PC-9 (cell line): Measurements from ENCODE around the gene FBF1. TPM values are rescaled to one million over a fixed set of nuclear protein-coding genes. Genes with fewer than 3 reads are reported as not detected.
"Not testable (repeated sequence)": the region's sequence is repeated elsewhere in the genome, so short reads cannot be mapped to it uniquely, and the experiment has no call there.

Experiments used
- BruUV-seq: library from RNA; stranded (reverse); fragments of 400-500 nt; replicated peaks from 2 replicates; lab custom pipeline; 2021; lab: Mats Ljungman, UMichigan
- CTCF ChIA-PET: fragments of 300-600 bp; sonication (Branson Sonifier 250); formaldehyde crosslinking; loops from one replicate; lab custom pipeline; 2022; ENCODE audit warnings: antibody characterized with exemption; lab: Charles Lee
- POLR2A ChIA-PET: fragments of 300-600 bp; sonication (Branson Sonifier 250); formaldehyde crosslinking; loops from one replicate; lab custom pipeline; 2022; ENCODE audit warnings: antibody characterized with exemption; ENCODE audit not compliant: unreplicated experiment; lab: Charles Lee
- DNase-seq, 2 experiments: peaks; one replicate each; pipeline versions ENCODE4 v3.0.0 to v3.0.0-alpha.2; 2015 to 2022; ENCODE audit warnings: mixed read lengths in 1 of 2
- H2AFZ ChIP-seq: fragments of 200-600 bp; sonication (generic); 2 replicates; pipeline ENCODE4 v1.8.1; 2017; ENCODE audit warnings: antibody characterized with exemption
- H3F3A ChIP-seq: fragments of 200-600 bp; sonication (generic); 2 replicates; pipeline ENCODE4 v1.8.1; 2017; ENCODE audit warnings: antibody characterized with exemption, mild to moderate bottlenecking, low read depth; ENCODE audit not compliant: insufficient read depth
- H3K27ac ChIP-seq: fragments of 200-600 bp; sonication (generic); 2 replicates; pipeline ENCODE4 v1.6.1; 2016; ENCODE audit warnings: mixed run types
- H3K27me3 ChIP-seq: fragments of 200-600 bp; sonication (generic); 2 replicates; pipeline ENCODE4 v1.6.1; 2016; ENCODE audit warnings: low read depth, mixed run types; ENCODE audit not compliant: insufficient read depth
- H3K36me3 ChIP-seq: fragments of 200-600 bp; sonication (generic); 2 replicates; pipeline ENCODE4 v1.6.1; 2016; ENCODE audit warnings: low read depth, mixed run types
- H3K4me1 ChIP-seq: fragments of 200-600 bp; sonication (generic); replicated peaks from 2 replicates; pipeline ENCODE4 v1.6.1; 2016; ENCODE audit warnings: mixed run types; ENCODE audit not compliant: insufficient read depth
- H3K4me2 ChIP-seq: fragments of 200-600 bp; sonication (generic); 2 replicates; pipeline ENCODE4 v1.6.1; 2017; ENCODE audit warnings: mixed run types
- H3K4me3 ChIP-seq: fragments of 200-600 bp; sonication (generic); 2 replicates; pipeline ENCODE4 v1.6.1; 2016; ENCODE audit warnings: mixed run types
- H3K79me2 ChIP-seq: fragments of 200-600 bp; sonication (generic); 2 replicates; pipeline ENCODE4 v1.6.1; 2017; ENCODE audit warnings: low read depth, mixed run types
- H3K9me2 ChIP-seq: fragments of 200-600 bp; sonication (generic); 2 replicates; pipeline ENCODE4 v1.8.1; 2017; ENCODE audit warnings: mild to moderate bottlenecking; ENCODE audit not compliant: insufficient read depth
- H3K9me3 ChIP-seq: fragments of 200-600 bp; sonication (generic); 2 replicates; pipeline ENCODE4 v1.8.1; 2016; ENCODE audit warnings: low read depth; ENCODE audit not compliant: insufficient read depth
- H4K20me1 ChIP-seq: fragments of 200-600 bp; sonication (generic); 2 replicates; pipeline ENCODE4 v1.8.1; 2017; ENCODE audit not compliant: insufficient read depth
- EZH2 ChIP-seq: fragments of 200-600 bp; sonication (generic); IDR thresholded peaks from 2 replicates; pipeline ENCODE4 v1.8.0; 2017; ENCODE audit warnings: antibody characterized with exemption, low read depth
- intact Hi-C: fragments of 100-400 bp; cut with micrococcal nuclease; formaldehyde crosslinking; loops from one replicate; pipeline ENCODE4 v1.10.0; 2022; ENCODE audit not compliant: unreplicated experiment
- total RNA-seq: library from RNA; stranded (reverse); gene quantifications from 2 replicates; pipeline ENCODE4 v1.2.3, GENCODE V29; 2021
- TF ChIP-seq, protein P1 (sequence below): fragments of 200-600 bp; sonication (generic); conservative IDR thresholded peaks from 2 replicates; pipeline ENCODE4 v1.6.1; 2017; ENCODE audit warnings: mixed run types, antibody characterized with exemption, mild to moderate bottlenecking, moderate library complexity

Gene FBF1
- total RNA-seq, 1 experiment from 2014 or later: 22.5 TPM

DNA sequence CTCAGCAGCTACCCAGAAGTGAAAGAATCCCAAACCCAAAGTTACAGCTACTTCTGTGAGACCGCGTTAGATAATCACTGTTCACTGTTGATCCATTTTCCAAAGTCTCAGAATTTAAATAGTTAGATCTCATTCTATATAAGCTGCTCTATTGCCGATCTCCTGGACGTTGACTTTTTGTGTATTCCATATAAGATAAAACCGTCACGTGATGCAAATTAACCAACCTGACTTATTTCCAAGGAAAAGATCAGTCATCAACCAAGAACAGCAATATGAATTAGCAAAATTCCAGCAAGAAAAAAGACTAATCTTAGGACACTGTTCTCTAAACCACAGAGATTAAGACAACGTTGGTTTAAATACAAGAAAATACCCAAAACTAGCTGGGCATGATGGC is 29.8 kb upstream of the FBF1 start:
- H3K4me2 ChIP-seq: peak overlapping the region; percentile 26; the same call in 1 of the 2 replicates
- ChIA-PET POLR2A (interaction anchor here (0.7 kb wide), 1 partner anchor 29 kb away, joined by 6 read pairs; no protein-coding TSS in a partner anchor), CTCF (no interaction called here)
- no peaks in the 10 kb centered on the region for H3K9me2 ChIP-seq
- H3K36me3 ChIP-seq: 0 out of 2 replicates have a peak, but pooled peaks cover 6% of the 10 kb centered on the region
- H4K20me1 ChIP-seq: no peaks in the 10 kb centered on the region
- no peak overlapping the region for H3K4me3 ChIP-seq
- H3K27ac ChIP-seq: peak overlapping the region; percentile 56
- no peaks in the 10 kb centered on the region for H3K9me3 ChIP-seq
- no peak overlapping the region for H2AFZ ChIP-seq
- no peaks in the 10 kb centered on the region for H3K27me3 ChIP-seq
- intact Hi-C loops: no loop called here
- peaks cover 12% of the 10 kb centered on the region for H3K4me1 ChIP-seq
- no peak for TF ChIP-seq EZH2
- TF ChIP-seq, protein P1, sequence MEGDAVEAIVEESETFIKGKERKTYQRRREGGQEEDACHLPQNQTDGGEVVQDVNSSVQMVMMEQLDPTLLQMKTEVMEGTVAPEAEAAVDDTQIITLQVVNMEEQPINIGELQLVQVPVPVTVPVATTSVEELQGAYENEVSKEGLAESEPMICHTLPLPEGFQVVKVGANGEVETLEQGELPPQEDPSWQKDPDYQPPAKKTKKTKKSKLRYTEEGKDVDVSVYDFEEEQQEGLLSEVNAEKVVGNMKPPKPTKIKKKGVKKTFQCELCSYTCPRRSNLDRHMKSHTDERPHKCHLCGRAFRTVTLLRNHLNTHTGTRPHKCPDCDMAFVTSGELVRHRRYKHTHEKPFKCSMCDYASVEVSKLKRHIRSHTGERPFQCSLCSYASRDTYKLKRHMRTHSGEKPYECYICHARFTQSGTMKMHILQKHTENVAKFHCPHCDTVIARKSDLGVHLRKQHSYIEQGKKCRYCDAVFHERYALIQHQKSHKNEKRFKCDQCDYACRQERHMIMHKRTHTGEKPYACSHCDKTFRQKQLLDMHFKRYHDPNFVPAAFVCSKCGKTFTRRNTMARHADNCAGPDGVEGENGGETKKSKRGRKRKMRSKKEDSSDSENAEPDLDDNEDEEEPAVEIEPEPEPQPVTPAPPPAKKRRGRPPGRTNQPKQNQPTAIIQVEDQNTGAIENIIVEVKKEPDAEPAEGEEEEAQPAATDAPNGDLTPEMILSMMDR: no peak
- H3K79me2 ChIP-seq: peaks cover 19% of the 10 kb centered on the region
- H3F3A ChIP-seq: peaks cover 19% of the 10 kb centered on the region
- BruUV-seq: no TSS peak
- DNase-seq: no peak

DNA sequence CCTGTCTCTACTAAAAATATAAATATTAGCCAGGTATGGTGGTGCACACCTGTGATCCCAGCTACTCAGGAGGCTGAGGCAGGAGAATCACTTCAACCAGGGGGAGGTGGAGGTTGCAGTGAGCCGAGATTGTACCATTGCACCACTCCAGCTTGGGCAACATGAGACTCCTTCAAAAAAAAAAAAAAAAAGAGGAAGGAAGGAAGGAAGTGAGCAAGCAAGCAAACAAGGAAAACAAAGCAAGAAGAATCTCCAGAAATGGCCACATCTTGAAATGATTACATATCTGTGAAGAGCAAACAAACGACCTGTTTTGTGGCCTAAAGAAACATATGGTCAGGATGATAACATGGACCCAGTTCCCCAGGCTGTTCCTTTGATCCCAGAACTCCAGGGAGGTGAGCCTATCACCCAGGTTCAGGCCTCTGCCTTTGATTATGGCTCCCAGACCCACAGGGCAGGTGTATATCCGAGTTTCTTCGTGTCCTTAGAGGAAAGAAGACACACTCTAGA is 29.2 kb upstream of the FBF1 start:
- H3K79me2 ChIP-seq: peaks cover 13% of the 10 kb centered on the region
- no peaks in the 10 kb centered on the region for H4K20me1 ChIP-seq
- 0 out of 2 replicates have a peak, but pooled peaks cover 4% of the 10 kb centered on the region for H3K36me3 ChIP-seq
- ChIA-PET POLR2A (interaction anchor here (0.7 kb wide), 1 partner anchor 29 kb away, joined by 6 read pairs; no protein-coding TSS in a partner anchor), CTCF (interaction anchor here (0.7 kb wide), 1 partner anchor 11 kb away, joined by 3 read pairs; no protein-coding TSS in a partner anchor)
- no peak for TF ChIP-seq EZH2
- TF ChIP-seq, protein P1: no peak
- no peaks in the 10 kb centered on the region for H3K9me2 ChIP-seq
- H3K9me3 ChIP-seq: no peaks in the 10 kb centered on the region
- DNase-seq: peak in 1 of 2 experiments; percentile 51
- H3K27ac ChIP-seq: peak overlapping the region; percentile 56
- H3K4me1 ChIP-seq: peaks cover 10% of the 10 kb centered on the region
- no peak overlapping the region for H3K4me3 ChIP-seq
- no TSS peak for BruUV-seq
- H3K27me3 ChIP-seq: no peaks in the 10 kb centered on the region
- peak overlapping the region; percentile 26; the same call in 1 of the 2 replicates for H3K4me2 ChIP-seq
- H2AFZ ChIP-seq: no peak overlapping the region
- intact Hi-C loops: no loop called here
- H3F3A ChIP-seq: peaks cover 19% of the 10 kb centered on the region

DNA sequence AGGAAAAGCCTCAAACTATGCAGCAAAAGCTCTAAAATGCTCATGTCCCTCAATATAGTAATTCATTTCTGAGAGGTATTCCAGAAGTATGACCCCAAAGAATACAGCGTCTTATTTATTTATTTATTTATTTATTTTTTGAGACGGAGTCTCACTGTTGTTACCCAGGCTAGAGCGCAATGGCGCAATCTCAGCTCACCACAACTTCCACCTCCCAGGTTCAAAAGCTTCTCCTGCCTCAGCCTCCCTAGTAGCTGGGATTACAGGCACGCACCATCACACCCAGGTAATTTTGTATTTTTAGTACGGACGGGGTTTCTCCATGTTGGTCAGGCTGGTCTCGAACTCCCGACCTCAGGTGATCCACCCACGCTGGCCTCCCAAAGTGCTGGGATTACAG is 28.2 kb upstream of the FBF1 start:
- H3K4me3 ChIP-seq, H2AFZ ChIP-seq, H3K4me2 ChIP-seq, H3K27ac ChIP-seq, H4K20me1 ChIP-seq, H3K9me3 ChIP-seq, H3K36me3 ChIP-seq, BruUV-seq, H3K27me3 ChIP-seq, H3K9me2 ChIP-seq, H3K4me1 ChIP-seq, DNase-seq, H3K79me2 ChIP-seq, intact Hi-C loops: not testable (repeated sequence)
- POLR2A ChIA-PET: interaction anchor here (0.6 kb wide), 1 partner anchor 194 kb away, joined by 3 read pairs; no protein-coding TSS in a partner anchor
- H3F3A ChIP-seq: peaks cover 27% of the 10 kb centered on the region
- CTCF ChIA-PET: interaction anchor here (0.7 kb wide), 1 partner anchor 457 kb away, joined by 3 read pairs; no protein-coding TSS in a partner anchor
